Glutamatergic neuron (in vitro differentiated cells): ENCODE measurements around the gene MAP7. TPM values are rescaled to one million over a fixed set of nuclear protein-coding genes. Genes with fewer than 3 reads are reported as not detected.

Experiments
- DNase-seq: peaks from one replicate; pipeline ENCODE4 v3.0.0; 2022
- H3K27ac Mint-ChIP-seq: one replicate; pipeline ENCODE4 v1.8.0; 2020; ENCODE audit warnings: mild to moderate bottlenecking, mixed read lengths, inconsistent platforms; ENCODE audit not compliant: unreplicated experiment
- H3K27me3 Mint-ChIP-seq: one replicate; pipeline ENCODE4 v1.8.0; 2020; ENCODE audit warnings: mild to moderate bottlenecking, moderate library complexity, mixed read lengths, inconsistent platforms; ENCODE audit not compliant: unreplicated experiment
- H3K36me3 Mint-ChIP-seq: one replicate; pipeline ENCODE4 v1.8.0; 2020; ENCODE audit warnings: mild to moderate bottlenecking, mixed read lengths, inconsistent platforms; ENCODE audit not compliant: unreplicated experiment
- H3K4me1 Mint-ChIP-seq: one replicate; pipeline ENCODE4 v1.8.0; 2020; ENCODE audit warnings: mild to moderate bottlenecking, low read depth, mixed read lengths, inconsistent platforms; ENCODE audit not compliant: unreplicated experiment
- H3K4me3 Mint-ChIP-seq: one replicate; pipeline ENCODE4 v1.8.0; 2020; ENCODE audit warnings: mild to moderate bottlenecking, mixed read lengths, inconsistent platforms; ENCODE audit not compliant: unreplicated experiment
- H3K9me3 Mint-ChIP-seq: one replicate; pipeline ENCODE4 v1.8.0; 2020; ENCODE audit warnings: mild to moderate bottlenecking, moderate library complexity, mixed read lengths, inconsistent platforms; ENCODE audit not compliant: unreplicated experiment
- CTCF ChIP-seq: fragments of 200-600 bp; sonication (generic); IDR thresholded peaks from one replicate; pipeline ENCODE4 v1.5.0; 2021; ENCODE audit not compliant: partially characterized antibody, unreplicated experiment
- long read RNA-seq: library from polyadenylated mRNA; unstranded; transcript quantifications from one replicate; pipeline ENCODE4 v2.0.0, GENCODE V29; 2020; ENCODE audit not compliant: unreplicated experiment
- total RNA-seq: library from RNA; stranded (reverse); fragmentation: NEBNext Ultra II Directional; extraction: Animal tissue kit (Norgen Biotek cat#: 25700); gene quantifications from one replicate; pipeline ENCODE4 v1.2.1, GENCODE V29; 2021; ENCODE audit not compliant: unreplicated experiment

Gene MAP7
- 2.2 TPM for total RNA-seq
- long read RNA-seq, partial matches to known transcripts: 0 of 1 reads
- long read RNA-seq, other reads (novel, unspliced or antisense): 1 of 1 reads

GRCh38 chr6:136550330-136551071 is at the start of gene MAP7:
TSS of gene MAP7 (minus strand) at chr6:136550422. CDS start at chr6:136550408, 14 bp downstream.
- Mint-ChIP-seq H3K4me3 (peak within 1 kb of the TSS; percentile 82), H3K27ac (no peak within 1 kb of the TSS), H3K27me3 (peaks cover 12% of the 10 kb centered on the region), H3K4me1 (peaks cover 10% of the 10 kb centered on the region), H3K9me3 (peaks cover 4% of the 10 kb centered on the region), H3K36me3 (no peaks in the 10 kb centered on the region)
- TF ChIP-seq CTCF: peak; percentile 99
- DNase-seq: peak; percentile 60

- Mint-ChIP-seq H3K4me3 (no peak overlapping the region), H3K36me3 (peaks cover 4% of the 10 kb centered on the region), H3K4me1 (no peaks in the 10 kb centered on the region), H3K9me3 (peaks cover 2% of the 10 kb centered on the region), H3K27ac (no peak overlapping the region), H3K27me3 (no peaks in the 10 kb centered on the region)
- DNase-seq: no peak
- TF ChIP-seq CTCF: no peak
Observed at GRCh38 chr6:136599329-136600011, 49.2 kb upstream of the MAP7 start.

- no peak for DNase-seq
- Mint-ChIP-seq H3K27me3 (peaks cover 2% of the 10 kb centered on the region), H3K9me3 (peaks cover 2% of the 10 kb centered on the region), H3K36me3 (peaks cover 4% of the 10 kb centered on the region), H3K4me3 (no peak overlapping the region), H3K27ac (no peak overlapping the region), H3K4me1 (no peaks in the 10 kb centered on the region)
- no peak for TF ChIP-seq CTCF
Observed at GRCh38 chr6:136598048-136598447, 47.8 kb upstream of the MAP7 start.

DNA sequence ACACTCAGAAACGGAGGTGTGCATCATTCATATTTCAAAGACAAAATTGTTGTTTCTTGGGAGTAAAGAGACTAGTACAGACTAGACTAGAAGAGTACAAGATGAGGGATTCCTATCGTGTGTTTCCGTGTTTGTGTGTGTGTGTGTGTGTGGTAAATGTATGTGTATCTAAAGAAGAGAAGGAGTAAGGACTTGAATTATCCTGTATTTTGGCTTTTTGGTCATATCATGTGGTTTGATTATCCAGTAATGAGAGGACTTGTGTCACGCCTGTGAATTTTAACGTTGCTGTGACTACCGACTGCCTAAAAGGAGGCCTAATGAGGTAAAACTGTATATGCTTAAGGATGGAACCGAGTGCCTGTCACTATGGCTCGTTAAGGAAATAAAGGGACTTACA is 44.4 kb upstream of the MAP7 start:
- Mint-ChIP-seq H3K4me1 (no peaks in the 10 kb centered on the region), H3K27ac (no peak overlapping the region), H3K4me3 (no peak overlapping the region), H3K27me3 (peaks cover 4% of the 10 kb centered on the region), H3K9me3 (peaks cover 2% of the 10 kb centered on the region), H3K36me3 (peaks cover 8% of the 10 kb centered on the region)
- no peak for DNase-seq
- no peak for TF ChIP-seq CTCF
